ENCODE data around the gene GRAP2. TPM values are rescaled to one million over a fixed set of nuclear protein-coding genes. Genes with fewer than 3 reads are reported as not detected.
A peak's percentile ranks its signal among the peaks of the same experiment; 100 is the strongest.

The GRAP2 gene
- total and polyA plus RNA-seq, 2 of the 8 experiments (the other 6 are each of a cell fraction or from before 2014, with no cell fraction given): 0.08 TPM; not detected in 1

GRCh38 chr22:40006641-40007040 lies 105.8 kb downstream of the GRAP2 start:
- no peak overlapping the region for H3K23ac ChIP-seq (ENCODE audit: insufficient read length)
- H2BK5ac ChIP-seq (ENCODE audit: low read depth, low read length): no peak overlapping the region
- no peaks in the 10 kb centered on the region for H3K9me3 ChIP-seq (ENCODE audit: insufficient read depth in 2 of 2, low read depth in 1 of 2, low read length in 1 of 2)
- H2BK15ac ChIP-seq (ENCODE audit: low read length): no peak overlapping the region
- no peak for DNase-seq (ENCODE audit: low read depth in 1 of 2, low spot score in 2 of 2)
- H3K79me1 ChIP-seq (ENCODE audit: low read depth, low read length): no peaks in the 10 kb centered on the region
- no peak overlapping the region for H3K18ac ChIP-seq (ENCODE audit: extremely low read depth, low read length)
- POLR2A ChIA-PET (ENCODE audit: partially characterized antibody): interaction anchor here (1.0 kb wide), 1 partner anchor 10 kb away, joined by 4 read pairs; no protein-coding TSS in a partner anchor
- H2BK20ac ChIP-seq (ENCODE audit: low read length): no peak overlapping the region
- no peak overlapping the region for H3K14ac ChIP-seq (ENCODE audit: insufficient read length)
- no peak overlapping the region for H4K8ac ChIP-seq (ENCODE audit: extremely low read depth, insufficient read depth, low read length)
- no peak overlapping the region for H3K56ac ChIP-seq (replicated peaks; ENCODE audit: insufficient read length, low read depth, low read length)
- no peak overlapping the region for H4K5ac ChIP-seq (ENCODE audit: insufficient read length, low read depth, low read length)
- no peak overlapping the region for H3K4me2 ChIP-seq (ENCODE audit: insufficient read depth in 1 of 2, low read depth in 2 of 2, low read length in 2 of 2)
- no peak overlapping the region for H3K9ac ChIP-seq (replicated peaks in 1 of 4; ENCODE audit: extremely low read depth in 1 of 4, low read depth in 3 of 4, low read length in 3 of 4)
- CTCF ChIA-PET (ENCODE audit: partially characterized antibody): interaction anchor here (0.6 to 16.1 kb wide), 4 partner anchors 20 to 1526 kb away, joined by 3 to 159 read pairs (median 3); no protein-coding TSS in a partner anchor
- H3K23me2 ChIP-seq (ENCODE audit: low read depth, low read length): no peaks in the 10 kb centered on the region; the same call in 1 of the 2 replicates
- H4K20me1 ChIP-seq (replicated peaks in 1 of 2; ENCODE audit: control insufficient read depth in 1 of 2, insufficient read depth in 2 of 2, low read length in 2 of 2): peaks cover 2 to 17% of the 10 kb centered on the region in 2 experiments
- no peak overlapping the region for H3K4me3 ChIP-seq (ENCODE audit: extremely low read depth in 1 of 4, insufficient read depth in 2 of 4, low read depth in 3 of 4, low read length in 4 of 4)
- H4K91ac ChIP-seq (replicated peaks; ENCODE audit: insufficient read length, low read length): no peak overlapping the region
- no peak overlapping the region for H3K4ac ChIP-seq (replicated peaks; ENCODE audit: insufficient read length, low read depth, low read length)
- 80% methylated on average over 8 of the region's 8 CpGs; no CpG with 5 or more reads in 1 of the 2 experiments for WGBS, 2 experiments (ENCODE audit: extremely low coverage in 1 of 2, insufficient coverage in 1 of 2, insufficient read length in 1 of 2, insufficient replicate concordance in 2 of 2, low coverage in 1 of 2, low lambda C conversion rate in 2 of 2, missing lambda C conversion rate in 1 of 2)
- H2AFZ ChIP-seq (ENCODE audit: low read length): no peak overlapping the region
- H2BK120ac ChIP-seq (replicated peaks; ENCODE audit: low read depth, low read length): no peak overlapping the region
- peaks cover 3 to 26% of the 10 kb centered on the region in 2 experiments; a peak in 2 of 4 replicates for H3K79me2 ChIP-seq (ENCODE audit: control insufficient read depth in 1 of 2, insufficient read depth in 2 of 2, low read length in 2 of 2)
- no peaks in the 10 kb centered on the region for H3K27me3 ChIP-seq (replicated peaks in 1 of 4; ENCODE audit: control insufficient read depth in 3 of 4, extremely low read depth in 1 of 4, insufficient read depth in 3 of 4, low read length in 3 of 4)
- 0 out of 2 replicates have a peak overlapping the region, but pooled peaks have one; percentile 79 for H2AK5ac ChIP-seq (ENCODE audit: low read depth, low read length)
- H3K4me1 ChIP-seq (replicated peaks in 1 of 4; ENCODE audit: control insufficient read depth in 3 of 4, insufficient read depth in 4 of 4, low read length in 3 of 4): peaks cover 22 to 42% (median 28%) of the 10 kb centered on the region in 4 experiments
- H3K27ac ChIP-seq (ENCODE audit: low read depth, low read length): no peak overlapping the region
- FAIRE-seq: no peak
- peak overlapping the region; percentile 60; the same call in 1 of the 2 replicates for H2BK12ac ChIP-seq (ENCODE audit: low read depth, low read length)
- no peaks in the 10 kb centered on the region for H3K36me3 ChIP-seq (ENCODE audit: control insufficient read depth in 2 of 4, insufficient read depth in 4 of 4, low read length in 3 of 4)
- no peak for TF ChIP-seq TEAD4 (IDR thresholded peaks at IDR 0.05; ENCODE audit: low read depth, low read length)
- no peak for TF ChIP-seq SIN3A (conservative IDR thresholded peaks at IDR 0.05 in 1 of 2, IDR thresholded peaks at IDR 0.05 in 1 of 2; ENCODE audit: low read depth in 1 of 2, low read length in 2 of 2)
- no peak for TF ChIP-seq FOSL1 (IDR thresholded peaks at IDR 0.05; ENCODE audit: insufficient read depth, low read depth, low read length)
- TF ChIP-seq BCL11A (IDR thresholded peaks at IDR 0.05; ENCODE audit: low read depth in 2 of 2, low read length in 2 of 2): no peak
- no peak for TF ChIP-seq SRF (IDR thresholded peaks at IDR 0.05; ENCODE audit: low read depth, low read length)
- no peak for TF ChIP-seq KDM5A (IDR thresholded peaks at IDR 0.05; ENCODE audit: low read length)
- TF ChIP-seq KDM1A (IDR thresholded peaks at IDR 0.05; ENCODE audit: borderline replicate concordance, low read length): no peak
- no peak for TF ChIP-seq HDAC6 (IDR thresholded peaks at IDR 0.05; ENCODE audit: low read depth, low read length)

All from H1 (cell line).